HG03378 (cell line): Measurements from ENCODE around the gene SLC41A1.

Source experiments
- ATAC-seq: cut with Tn5 transposase; IDR thresholded peaks from one replicate; pipeline ENCODE4 v1.9.1; 2021; ENCODE audit warnings: mild to moderate bottlenecking, moderate library complexity; ENCODE audit not compliant: unreplicated experiment

Gene SLC41A1

DNA sequence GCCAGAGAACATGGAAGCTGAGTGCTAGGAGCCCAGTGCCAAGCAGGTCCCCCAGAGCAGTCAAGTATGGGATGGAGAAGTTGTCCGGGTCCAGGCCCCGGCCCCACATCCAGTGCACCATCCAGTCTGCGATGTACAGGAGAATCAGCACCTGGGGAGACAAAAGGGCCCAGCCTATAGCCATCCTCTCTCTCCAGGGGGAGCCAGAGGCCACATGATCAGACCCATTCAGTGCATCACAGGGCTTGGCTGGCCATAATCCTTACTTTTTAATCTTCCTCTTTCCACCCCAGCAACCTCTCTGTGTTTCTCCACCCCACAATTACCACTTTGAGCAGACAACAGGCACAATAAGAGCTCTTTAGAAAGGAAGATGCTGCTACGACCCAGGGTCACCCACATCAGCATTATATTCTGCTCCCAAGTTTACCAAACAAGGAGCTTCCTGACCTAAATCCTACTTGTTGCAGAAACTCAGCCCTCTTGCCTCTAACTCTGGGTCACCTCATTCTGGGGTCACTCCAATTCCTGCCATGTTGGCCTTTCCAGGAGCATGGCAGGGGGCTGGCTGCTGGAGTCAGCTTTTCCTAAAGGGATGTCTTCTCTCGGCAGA lies 21.3 kb downstream of the SLC41A1 start:
- ATAC-seq, result no peak

DNA sequence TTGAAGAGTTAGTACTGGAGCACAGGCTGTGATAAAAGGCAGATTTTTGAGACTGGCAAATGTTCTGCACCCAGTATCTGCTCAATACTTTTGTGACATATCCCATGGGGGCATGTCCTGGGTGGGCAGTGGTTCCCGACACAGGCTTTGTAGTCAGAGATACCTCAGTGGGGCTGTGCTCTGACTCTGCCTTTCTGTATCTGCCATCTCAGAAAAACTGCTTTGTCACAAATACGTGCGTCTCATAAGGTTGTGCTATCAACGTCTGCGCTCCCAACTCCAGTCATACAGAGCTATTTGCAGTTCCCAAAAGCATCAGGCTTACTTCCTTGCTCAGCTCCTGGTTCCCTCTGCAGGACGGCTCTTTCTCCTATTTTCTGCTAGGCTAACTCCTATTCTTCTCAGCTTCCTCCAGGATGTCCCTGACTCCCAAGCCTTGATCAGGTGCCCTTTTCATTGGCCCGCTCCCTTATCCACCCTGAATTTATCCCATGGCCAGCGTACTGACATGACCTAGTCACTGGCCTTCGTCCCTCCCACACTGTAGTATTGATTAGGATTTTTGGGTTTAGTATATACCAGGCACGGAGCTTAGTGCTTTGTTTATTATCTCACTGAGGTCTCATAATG lies 25.6 kb downstream of the SLC41A1 start:
- no peak for ATAC-seq

- ATAC-seq, result no peak
Observed at GRCh38 chr1:205786601-205787000, 26.4 kb downstream of the SLC41A1 start.

- no peak for ATAC-seq
Observed at GRCh38 chr1:205785446-205785845, 27.6 kb downstream of the SLC41A1 start.

DNA sequence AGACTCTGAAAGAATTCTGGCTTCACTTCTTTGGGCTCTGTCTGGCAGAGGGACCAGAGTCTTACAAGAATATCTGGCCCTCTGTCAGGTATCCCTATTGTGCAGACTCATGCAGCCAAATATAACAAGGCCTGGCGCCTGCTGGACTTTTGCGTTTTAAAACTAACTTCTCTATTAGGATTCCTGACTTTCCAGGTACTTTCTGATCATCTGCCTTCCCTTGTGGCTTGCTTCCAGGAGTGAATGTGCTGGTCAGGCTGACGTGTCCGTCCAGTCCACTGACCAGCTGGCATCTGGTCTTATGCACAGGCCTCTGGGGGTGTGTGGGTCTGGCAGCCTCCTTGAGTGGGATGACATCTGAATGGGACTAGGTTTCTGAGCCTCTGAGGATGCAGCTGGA lies 29.1 kb downstream of the SLC41A1 start:
- ATAC-seq, result no peak

DNA sequence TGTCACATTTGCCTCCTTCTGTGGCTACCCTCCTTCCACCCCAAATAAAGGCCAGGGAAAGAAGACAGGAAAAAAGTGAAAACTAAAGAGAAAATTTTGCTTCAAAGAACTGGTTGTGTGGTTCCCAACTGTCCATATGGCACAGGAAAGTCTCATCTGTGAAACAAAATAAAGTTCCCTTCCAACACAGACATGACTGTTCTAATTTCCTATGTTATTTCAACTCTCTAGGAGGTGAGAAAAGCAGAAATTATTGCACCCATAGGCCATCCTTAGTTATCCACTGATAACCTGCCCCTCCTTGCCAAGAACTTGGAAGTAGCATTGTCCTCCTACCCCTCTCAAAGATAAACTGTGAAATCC lies 29.6 kb downstream of the SLC41A1 start:
- ATAC-seq, result no peak

GRCh38 chr1:205782627-205783432 lies 30.2 kb downstream of the SLC41A1 start:
- no peak for ATAC-seq

DNA sequence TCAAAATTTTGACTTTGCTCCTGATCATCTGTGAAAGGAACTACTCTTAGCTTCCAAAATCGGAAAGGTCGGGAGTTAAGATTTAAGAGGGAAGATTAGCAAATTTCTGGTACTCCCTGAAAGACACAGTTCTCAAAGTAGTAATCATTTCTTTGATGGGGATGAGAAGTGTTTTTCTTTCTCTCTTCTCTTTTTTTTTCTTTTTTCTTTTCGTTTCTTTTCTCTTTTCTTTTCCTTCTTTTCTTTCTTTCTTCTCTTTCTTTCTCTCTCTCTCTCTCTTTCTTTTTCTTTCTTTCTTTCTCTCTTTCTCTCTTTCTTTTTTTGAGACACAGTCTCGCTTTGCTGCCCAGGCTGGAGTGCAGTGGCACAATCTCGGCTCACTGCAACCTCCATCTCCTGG lies 32.7 kb downstream of the SLC41A1 start:
- ATAC-seq, result no peak

DNA sequence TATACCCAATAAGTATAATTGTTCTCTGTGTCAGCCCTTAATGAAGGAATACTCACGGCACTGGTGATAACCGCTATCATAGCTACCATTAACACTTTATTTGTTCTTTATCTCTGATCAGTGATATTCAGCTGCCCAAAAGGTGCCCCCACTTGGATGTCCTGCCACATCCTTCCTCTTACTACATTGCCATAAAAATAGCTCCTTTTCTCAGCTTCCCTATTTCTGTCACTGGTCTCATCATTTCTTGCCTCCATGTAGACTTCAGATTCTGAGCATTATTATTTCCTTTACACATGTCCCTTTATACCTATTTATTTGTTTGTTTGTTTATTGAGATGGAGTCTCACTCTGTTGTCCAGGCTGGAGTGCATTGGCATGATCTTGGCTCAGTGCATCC lies 35.0 kb downstream of the SLC41A1 start:
- ATAC-seq, result no peak

GRCh38 chr1:205775717-205776056 lies 37.3 kb downstream of the SLC41A1 start:
- ATAC-seq, result no peak

DNA sequence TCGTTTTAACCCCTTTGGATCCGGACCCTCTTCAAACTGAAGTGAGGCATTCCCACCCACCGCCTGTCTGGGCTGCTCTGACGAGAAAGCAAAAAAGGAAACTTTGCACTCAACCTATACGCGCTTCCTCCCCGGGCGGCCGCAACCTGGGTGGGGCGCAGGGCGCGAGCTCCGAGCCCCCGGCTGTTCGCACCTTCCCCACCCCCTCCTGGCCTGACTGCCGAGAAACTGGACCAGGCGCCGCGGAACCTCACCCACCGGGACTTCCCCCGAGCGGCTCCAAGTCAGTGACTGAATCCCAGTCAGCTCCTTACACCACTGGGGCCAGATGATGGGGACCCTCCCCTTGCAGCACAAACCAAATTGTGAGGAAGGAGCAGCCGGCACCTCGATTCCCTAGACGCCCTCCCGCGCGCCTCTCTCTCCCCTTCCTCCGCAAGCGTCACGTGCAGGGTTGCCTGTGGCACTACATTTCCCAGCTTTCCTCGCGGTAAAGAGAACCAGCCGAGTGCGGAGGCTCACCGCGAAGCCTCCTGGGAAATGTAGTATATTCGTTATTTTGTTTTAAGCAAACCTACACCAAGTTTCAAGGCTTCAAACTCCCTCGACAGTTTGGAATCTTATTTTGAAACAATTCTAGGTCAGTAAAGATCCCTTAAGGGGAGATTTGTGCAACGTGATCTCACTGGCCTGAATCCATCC lies 37.8 kb downstream of the SLC41A1 start, which contains the start of gene RAB29:
Gene RAB29 (minus strand): TSS at position 468 of the 702 bp plus-strand sequence. CDS start 526 bp downstream, outside the sequence.
- peak; percentile 67 for ATAC-seq

- ATAC-seq, result no peak
Observed at GRCh38 chr1:205774198-205775014, 38.6 kb downstream of the SLC41A1 start.

DNA sequence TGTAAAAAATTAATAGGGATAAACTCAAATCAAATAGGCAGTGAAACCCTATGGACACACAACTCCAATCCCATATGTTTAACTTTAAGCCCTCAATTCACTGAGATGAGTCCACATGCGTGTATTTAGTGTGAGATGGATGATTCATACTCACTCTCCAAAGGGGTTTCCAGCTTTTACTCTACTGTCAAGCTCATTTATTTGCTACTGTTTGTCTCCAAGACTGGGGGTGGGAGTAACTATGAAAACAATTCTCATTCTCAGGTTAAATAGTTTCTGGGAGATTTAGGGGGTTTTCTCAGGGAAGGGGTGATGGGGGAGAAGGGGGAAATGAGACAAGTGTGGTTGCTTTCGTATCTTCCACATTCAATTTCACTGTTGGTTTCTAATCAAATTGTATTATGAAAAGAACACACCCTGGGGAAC lies 40.4 kb downstream of the SLC41A1 start:
- no peak for ATAC-seq

GRCh38 chr1:205770618-205771017 lies 42.4 kb downstream of the SLC41A1 start:
- ATAC-seq, result no peak

DNA sequence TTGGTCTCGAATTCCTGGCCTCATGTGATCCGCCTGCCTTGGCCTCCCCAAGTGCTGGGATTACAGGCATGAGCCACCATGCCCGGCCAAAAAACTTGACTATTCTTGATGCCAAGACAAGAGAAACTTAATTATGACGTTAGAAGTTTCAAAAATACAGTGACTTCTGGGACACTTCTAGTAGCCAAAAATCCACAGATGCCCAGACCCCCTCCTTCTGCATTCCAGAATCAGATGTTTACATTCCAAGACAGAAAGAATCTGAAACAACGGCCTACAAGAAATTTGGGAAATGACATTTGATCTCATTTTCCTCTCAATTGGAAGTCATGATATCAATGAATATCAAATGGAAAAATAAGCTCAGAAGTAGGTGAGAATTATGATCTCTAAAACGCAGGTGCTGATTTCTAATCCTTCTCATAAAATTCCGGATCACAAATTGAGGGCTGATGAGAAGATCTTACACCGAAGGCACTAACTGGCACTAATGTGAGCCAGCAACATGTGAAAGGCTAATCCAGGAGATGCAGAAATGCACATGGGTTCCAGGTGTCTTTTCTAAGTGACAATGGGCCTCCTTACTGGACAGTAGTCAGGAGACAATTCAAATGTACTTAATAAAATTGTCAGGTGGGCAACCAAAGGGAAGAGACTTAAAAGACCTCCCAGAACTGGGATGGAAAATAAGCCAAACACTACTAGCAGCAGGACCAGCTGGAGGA lies 43.2 kb downstream of the SLC41A1 start:
- no peak for ATAC-seq

GRCh38 chr1:205767248-205767647 lies 45.8 kb downstream of the SLC41A1 start:
- ATAC-seq, result no peak

DNA sequence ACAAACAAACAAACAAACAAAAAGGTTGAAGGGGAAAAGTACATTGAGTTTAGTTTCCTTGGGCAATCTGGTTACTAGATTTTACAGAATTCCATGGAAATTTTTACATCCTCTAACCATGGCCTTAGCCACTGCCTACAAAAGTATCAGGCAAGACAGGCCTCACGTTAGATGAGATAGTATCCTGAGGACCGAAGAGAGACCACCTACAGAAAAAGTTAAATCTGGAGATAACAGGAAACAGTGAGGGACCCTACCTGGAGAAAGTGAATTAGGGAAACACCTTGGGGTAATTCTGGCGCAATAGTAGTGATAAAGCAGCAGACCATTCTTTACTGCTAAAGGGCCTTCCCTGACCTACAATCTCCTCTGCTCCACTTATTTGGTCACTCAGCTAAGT lies 46.4 kb downstream of the SLC41A1 start:
- ATAC-seq, result no peak

DNA sequence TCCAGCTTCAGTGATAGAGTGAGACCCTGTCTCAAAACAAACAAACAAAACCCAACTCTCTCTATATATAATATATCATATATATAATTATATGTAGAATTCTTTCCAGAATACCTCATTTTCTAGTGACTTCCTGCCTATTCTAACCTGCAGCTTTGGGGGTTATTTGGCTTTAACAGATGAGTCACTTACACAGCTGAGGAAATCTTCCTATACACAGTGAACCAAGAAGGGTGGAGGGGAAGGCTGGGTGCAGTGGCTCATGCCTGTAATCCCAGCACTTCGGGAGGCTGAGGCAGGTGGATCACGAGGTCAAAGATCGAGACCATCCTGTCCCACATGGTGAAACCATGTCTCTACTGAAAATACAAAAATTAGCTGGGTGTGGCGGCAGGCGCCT lies 47.0 kb downstream of the SLC41A1 start:
- ATAC-seq, result no peak

DNA sequence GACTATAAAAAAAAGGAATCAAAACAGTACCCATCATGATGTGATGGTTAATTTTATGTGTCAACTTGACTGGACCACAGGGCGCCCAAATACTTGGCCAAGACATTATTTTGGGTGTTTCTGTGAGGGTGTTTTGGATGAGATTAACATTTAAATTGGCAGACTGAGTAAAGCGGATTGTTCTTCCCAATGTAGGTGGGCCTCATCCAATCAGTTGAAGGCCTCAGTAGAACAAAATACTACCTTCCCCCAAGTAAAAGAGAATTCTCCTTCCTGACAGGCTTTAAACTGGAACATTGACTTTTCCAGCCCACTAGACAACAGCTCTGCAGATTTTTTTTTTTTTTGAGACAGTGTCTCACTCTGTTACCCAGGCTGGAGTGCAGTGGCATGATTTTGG lies 48.4 kb downstream of the SLC41A1 start:
- ATAC-seq, result no peak

GRCh38 chr1:205763980-205764379 lies 49.0 kb downstream of the SLC41A1 start:
- no peak for ATAC-seq
